ENCODE results near the gene NR1H3. TPM values are rescaled to one million over a fixed set of nuclear protein-coding genes. Genes with fewer than 3 reads are reported as not detected.

The NR1H3 gene
- total and polyA plus RNA-seq, 4 donors = 35.0 to 62.0 (median 57.0) TPM

DNA sequence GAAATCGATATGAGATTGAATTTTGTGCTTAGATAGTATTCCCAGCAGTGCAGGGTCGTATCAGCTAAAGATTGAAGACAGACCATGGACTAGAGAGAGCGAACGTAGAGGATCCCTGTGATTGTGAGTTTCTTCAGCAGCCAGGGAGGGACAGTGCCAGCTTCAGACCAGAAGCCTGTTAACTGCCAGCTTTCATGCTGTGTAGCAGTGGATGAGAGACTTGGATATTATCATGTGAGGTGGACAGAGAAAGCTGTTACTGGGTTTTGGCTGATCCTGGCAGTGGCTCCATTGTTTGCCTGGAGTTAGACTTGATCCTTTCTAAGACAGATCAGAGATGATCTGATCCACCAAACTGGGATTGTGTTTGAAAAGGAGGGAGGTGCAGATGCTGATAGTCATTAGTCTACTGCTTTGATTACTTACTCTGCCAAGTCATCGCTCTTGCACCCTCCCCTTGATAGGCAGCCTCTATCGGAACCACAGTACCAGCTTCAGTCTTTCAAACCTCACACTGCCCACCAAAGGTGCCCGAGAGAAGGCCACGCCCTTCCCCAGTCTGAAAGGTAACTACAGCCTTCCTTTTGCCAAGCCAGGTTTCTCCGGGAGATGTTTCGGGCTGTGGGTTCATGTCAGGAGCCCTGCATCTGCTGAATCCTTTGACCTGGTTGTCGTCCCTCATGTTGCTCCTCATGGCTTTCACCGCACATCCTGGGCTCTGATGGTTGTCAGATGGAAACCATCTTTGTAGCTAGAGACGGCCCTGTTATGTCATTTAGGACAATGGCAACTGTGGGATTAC lies 28.4 kb downstream of the NR1H3 start:
- TF ChIP-seq, protein P1, sequence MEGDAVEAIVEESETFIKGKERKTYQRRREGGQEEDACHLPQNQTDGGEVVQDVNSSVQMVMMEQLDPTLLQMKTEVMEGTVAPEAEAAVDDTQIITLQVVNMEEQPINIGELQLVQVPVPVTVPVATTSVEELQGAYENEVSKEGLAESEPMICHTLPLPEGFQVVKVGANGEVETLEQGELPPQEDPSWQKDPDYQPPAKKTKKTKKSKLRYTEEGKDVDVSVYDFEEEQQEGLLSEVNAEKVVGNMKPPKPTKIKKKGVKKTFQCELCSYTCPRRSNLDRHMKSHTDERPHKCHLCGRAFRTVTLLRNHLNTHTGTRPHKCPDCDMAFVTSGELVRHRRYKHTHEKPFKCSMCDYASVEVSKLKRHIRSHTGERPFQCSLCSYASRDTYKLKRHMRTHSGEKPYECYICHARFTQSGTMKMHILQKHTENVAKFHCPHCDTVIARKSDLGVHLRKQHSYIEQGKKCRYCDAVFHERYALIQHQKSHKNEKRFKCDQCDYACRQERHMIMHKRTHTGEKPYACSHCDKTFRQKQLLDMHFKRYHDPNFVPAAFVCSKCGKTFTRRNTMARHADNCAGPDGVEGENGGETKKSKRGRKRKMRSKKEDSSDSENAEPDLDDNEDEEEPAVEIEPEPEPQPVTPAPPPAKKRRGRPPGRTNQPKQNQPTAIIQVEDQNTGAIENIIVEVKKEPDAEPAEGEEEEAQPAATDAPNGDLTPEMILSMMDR (IDR thresholded peaks at IDR 0.05; ENCODE audit: control extremely low read depth, extremely low read depth) = no peak
- Histone ChIP-seq H3K36me3 (ENCODE audit: control insufficient read depth in 4 of 4, insufficient read depth in 4 of 4, low read length in 4 of 4) (peaks cover 44 to 73% (median 60%) of the 10 kb centered on the region in 4 donors), H3K4me3 (no peak overlapping the region), H3K9me3 (ENCODE audit: control insufficient read depth in 4 of 4, insufficient read depth in 3 of 4, low read length in 3 of 4) (no peaks in the 10 kb centered on the region), H3K27ac (ENCODE audit: low read depth in 1 of 2, low read length in 1 of 2) (peak overlapping the region in 1 of 2 donors; percentile 52), H3K4me1 (ENCODE audit: control insufficient read depth in 5 of 5, insufficient read depth in 5 of 5, low read length in 5 of 5) (no peaks in the 10 kb centered on the region), H3K9ac (ENCODE audit: insufficient read depth in 1 of 2, low read length in 2 of 2) (no peak overlapping the region), H3K27me3 (ENCODE audit: control insufficient read depth in 3 of 3, insufficient read depth in 3 of 3, low read length in 2 of 3) (no peaks in the 10 kb centered on the region)
- 95 to 97% methylated on average over 13 of the region's 13 CpGs for WGBS, 2 donors
- ATAC-seq (ENCODE audit: insufficient read depth, low FRiP score) = no peak
- DNase-seq = no peak

DNA sequence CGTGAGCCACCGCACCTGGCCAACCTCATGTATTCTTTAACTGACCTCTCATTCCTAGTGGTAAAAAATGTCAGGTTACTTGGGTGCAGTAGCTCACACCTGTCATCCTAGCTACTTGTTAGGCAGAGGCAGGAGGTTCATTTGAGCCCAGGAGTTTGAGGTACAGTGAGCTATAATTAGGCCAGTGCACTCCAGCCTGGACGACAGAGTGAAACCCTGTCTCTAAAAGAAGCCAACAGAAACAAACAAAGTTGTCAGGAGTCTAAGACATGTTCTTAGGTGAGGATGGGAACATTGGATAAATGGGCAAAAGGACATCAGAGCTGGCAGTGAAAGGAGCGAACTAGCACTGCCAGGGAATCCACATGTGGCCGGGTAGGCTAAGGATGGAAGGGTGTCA lies 30.3 kb downstream of the NR1H3 start:
- Histone ChIP-seq H3K4me1 (ENCODE audit: control insufficient read depth in 5 of 5, insufficient read depth in 5 of 5, low read length in 5 of 5) (no peaks in the 10 kb centered on the region), H3K9ac (ENCODE audit: insufficient read depth in 1 of 2, low read length in 2 of 2) (no peak overlapping the region), H3K27ac (ENCODE audit: low read depth in 1 of 2, low read length in 1 of 2) (peak overlapping the region in 1 of 2 donors; percentile 41), H3K27me3 (ENCODE audit: control insufficient read depth in 3 of 3, insufficient read depth in 3 of 3, low read length in 2 of 3) (no peaks in the 10 kb centered on the region), H3K4me3 (no peak overlapping the region), H3K36me3 (ENCODE audit: control insufficient read depth in 4 of 4, insufficient read depth in 4 of 4, low read length in 4 of 4) (peaks cover 44 to 80% (median 59%) of the 10 kb centered on the region in 4 donors), H3K9me3 (ENCODE audit: control insufficient read depth in 4 of 4, insufficient read depth in 3 of 4, low read length in 3 of 4) (no peaks in the 10 kb centered on the region)
- DNase-seq (no peak), ATAC-seq (ENCODE audit: insufficient read depth, low FRiP score) (no peak)
- 89 to 94% methylated on average over 5 of the region's 5 CpGs for WGBS, 2 donors
- TF ChIP-seq, protein P1 (IDR thresholded peaks at IDR 0.05; ENCODE audit: control extremely low read depth, extremely low read depth) = no peak

DNA sequence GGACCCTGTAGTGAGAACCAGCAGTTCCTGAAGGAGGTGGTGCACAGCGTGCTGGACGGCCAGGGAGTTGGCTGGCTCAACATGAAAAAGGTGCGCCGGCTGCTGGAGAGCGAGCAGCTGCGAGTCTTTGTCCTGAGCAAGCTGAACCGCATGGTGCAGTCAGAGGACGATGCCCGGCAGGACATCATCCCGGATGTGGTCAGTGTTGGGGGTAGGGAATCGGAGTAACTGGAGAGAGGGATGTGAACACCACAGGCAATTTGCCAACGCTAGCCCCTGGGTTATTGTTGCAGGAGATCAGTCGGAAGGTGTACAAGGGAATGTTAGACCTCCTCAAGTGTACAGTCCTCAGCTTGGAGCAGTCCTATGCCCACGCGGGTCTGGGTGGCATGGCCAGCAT lies 32.1 kb downstream of the NR1H3 start:
- no peak for DNase-seq
- peaks cover 43 to 71% (median 49%) of the 10 kb centered on the region in 4 donors for H3K36me3 ChIP-seq (ENCODE audit: control insufficient read depth in 4 of 4, insufficient read depth in 4 of 4, low read length in 4 of 4)
- WGBS, 2 donors = 93 to 96% methylated on average over 15 of the region's 15 CpGs

More for the DNA sequence above, 32.1 kb downstream of the NR1H3 start:
- TF ChIP-seq, protein P1 (IDR thresholded peaks at IDR 0.05; ENCODE audit: control extremely low read depth, extremely low read depth) = no peak
- no peak overlapping the region for H3K9ac ChIP-seq (ENCODE audit: insufficient read depth in 1 of 2, low read length in 2 of 2)
- no peak overlapping the region for H3K4me3 ChIP-seq
- H3K27me3 ChIP-seq (ENCODE audit: control insufficient read depth in 3 of 3, insufficient read depth in 3 of 3, low read length in 2 of 3) = no peaks in the 10 kb centered on the region
- ATAC-seq (ENCODE audit: insufficient read depth, low FRiP score) = no peak
- H3K4me1 ChIP-seq (ENCODE audit: control insufficient read depth in 5 of 5, insufficient read depth in 5 of 5, low read length in 5 of 5) = no peaks in the 10 kb centered on the region
- H3K27ac ChIP-seq (ENCODE audit: low read depth in 1 of 2, low read length in 1 of 2) = no peak overlapping the region
- H3K9me3 ChIP-seq (ENCODE audit: control insufficient read depth in 4 of 4, insufficient read depth in 3 of 4, low read length in 3 of 4) = no peaks in the 10 kb centered on the region
